GM19328 (cell line): ENCODE results near the gene HES7.

Experiments
- ATAC-seq: cut with Tn5 transposase; IDR thresholded peaks from one replicate; pipeline ENCODE4 v1.9.1; 2021; ENCODE audit warnings: mild to moderate bottlenecking, moderate library complexity; ENCODE audit not compliant: unreplicated experiment

The HES7 gene

DNA sequence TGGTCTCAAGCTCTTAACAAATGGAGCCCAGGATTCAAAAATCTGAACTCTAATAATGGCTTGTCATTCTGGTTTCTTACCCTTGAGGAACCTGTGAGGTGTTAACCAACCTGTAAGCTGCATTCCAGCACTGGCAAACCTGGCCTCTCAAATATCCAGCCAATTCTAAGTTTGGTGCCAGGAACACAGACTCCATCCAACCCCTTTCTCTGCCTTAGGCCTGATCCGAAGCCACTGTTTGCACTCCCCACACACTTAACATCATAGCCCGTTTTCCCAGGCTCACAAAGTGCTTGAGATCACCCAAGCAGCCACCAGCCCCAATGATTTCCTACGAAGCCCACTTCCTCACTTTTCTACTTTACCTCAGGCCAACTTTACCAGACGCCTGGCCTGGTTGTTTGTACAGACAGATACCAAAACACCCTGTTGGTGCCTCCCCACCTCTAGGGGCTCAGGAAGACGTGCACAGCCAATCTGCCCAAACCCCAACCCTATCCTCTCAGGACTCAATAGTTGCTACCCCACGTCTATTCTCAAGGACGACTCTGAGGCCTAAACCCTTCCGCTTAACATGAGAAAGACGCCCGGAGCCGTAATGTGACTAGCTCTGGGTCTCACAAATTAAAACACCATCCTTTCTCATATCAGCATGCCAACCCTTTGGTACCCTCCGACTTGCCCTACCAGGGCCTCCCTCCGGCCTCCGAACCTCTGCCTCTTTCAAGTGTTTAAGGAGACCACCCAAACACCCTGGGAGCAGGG, 31.5 kb upstream of the HES7 start:
- no peak for ATAC-seq

DNA sequence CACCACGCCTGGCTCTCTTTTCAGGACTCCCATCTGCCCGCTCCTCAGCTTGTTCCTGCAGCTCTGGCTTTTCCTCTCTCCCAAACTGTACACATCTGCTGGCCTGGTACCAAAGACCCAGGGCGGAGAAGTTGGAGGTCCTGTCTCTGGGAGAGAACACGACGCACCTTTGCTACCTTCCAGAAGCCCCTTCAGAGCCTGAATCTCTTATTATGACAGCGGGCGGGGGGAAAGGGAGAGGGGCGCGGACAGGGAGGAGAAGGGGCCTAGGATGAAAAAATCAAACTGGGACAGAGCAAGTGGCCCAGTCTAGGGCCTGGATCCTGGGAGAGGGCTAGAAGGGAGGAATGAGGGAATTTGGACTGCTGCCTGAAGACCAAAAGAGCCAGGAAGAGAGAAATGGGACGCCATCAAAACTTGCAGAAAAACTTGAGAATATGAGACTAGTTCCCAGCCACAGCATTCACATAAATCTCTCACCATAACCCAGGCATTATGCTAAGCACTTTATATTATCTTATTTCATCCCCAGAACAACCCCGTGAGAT, 30.8 kb upstream of the HES7 start:
- ATAC-seq: no peak

DNA sequence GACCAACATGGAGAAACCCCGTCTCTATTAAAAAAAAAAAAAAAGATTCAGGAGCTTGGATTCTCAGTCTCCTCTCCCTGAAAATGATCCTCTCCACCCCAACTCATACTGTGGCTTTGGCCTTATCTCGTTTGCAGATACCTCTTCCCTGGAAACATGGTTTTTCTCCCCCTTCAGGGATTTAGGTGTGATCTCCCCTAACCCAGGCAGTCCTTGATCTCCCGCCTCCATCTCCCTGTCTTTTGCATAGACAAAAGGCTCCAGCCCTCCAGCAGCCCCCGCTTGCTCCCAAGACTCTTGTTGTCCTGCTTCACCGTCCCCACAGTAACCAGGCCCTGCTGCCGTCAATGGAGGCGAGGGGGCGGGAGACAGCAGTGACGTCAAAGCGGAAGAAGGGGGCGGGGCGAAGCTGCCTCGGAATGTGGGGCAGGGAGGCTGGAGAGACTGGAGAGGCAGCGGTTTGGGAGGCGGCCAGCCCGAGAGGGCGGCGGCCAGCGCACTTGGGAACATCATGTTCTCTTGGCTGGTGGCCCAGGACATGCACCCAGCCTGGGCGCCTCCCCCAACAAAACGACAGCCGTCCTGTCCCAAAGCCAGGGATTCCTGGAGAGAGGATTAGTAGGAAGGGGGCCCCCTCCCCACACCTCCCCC, 30.2 kb upstream of the HES7 start:
- no peak for ATAC-seq

DNA sequence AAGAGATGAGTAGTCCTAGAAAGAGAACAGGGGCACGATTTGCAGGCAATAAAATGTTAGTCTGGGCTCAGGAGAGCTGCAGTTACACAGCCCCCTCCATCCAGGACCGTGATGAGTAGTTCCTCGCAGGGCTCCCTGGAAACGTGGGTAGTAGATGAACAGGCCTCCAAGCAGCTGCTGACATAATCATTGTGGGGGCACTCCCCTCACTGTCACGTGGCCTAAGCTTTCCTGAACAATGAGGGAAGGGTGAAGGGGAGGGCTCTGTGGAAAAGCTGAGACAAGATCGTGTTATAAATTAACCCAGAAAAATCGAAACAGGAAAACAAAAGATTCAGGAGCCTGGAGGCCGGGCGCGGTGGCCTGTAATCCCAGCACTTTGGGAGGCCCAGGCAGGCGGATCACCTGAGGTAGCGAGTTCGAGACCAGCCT, 29.6 kb upstream of the HES7 start:
- ATAC-seq: no peak

DNA sequence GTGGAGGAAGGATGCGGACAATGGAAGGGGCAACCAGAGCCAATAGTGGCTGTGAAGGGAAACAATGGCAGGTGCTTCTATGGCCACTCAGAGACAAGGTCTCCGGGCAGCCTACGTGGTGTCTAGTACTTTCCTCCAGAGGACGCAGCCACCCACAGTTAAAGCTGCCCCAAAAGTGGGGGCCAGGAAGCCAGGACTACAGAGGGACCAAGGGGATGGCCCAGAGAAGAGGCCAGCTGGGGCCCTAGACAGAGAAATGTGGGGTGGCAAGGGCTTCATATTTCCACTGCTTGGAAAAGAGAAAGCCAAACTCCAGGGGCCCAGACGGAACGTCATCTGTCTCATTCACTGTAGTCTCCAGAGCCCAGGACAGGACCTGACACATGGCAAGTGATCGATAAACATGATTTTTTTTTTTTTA, 29.1 kb upstream of the HES7 start:
- ATAC-seq: no peak

DNA sequence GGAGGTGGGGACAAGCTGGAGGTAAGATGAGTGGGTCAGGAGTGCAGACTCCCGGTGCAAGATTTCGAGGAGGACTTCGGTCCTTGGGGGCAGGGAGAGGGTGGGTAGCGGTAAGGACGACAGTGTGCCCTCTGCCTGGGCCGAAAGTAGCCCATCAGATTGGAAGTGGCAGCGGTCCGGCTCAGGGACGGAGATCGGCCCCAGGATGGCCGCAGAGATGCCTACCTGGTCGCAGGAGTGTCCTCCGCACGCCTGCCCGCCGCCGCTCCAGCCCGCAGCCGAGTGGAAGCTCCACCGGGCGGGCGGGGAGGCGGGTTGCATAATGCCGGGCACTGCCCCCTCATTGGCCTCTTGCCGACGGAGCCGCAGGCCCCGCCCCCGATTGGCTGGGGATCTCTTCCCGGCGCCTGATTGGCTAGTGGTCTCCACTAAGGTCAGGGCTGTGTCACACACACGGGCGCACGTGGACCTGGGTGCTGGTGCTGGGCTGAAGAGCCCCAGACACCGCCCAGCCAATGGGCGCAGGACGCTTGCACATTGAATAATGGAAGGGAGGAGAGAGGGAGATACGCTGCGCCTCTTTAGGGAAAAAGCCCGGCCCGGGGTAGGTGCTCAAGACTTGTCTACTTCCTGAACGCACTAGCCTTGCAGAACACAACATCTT, 28.3 kb upstream of the HES7 start, which contains the start of gene PER1:
Gene PER1 (minus strand): TSS at position 293 of the 664 bp plus-strand sequence. CDS start 1,698 bp downstream, outside the sequence.
- ATAC-seq: no peak

DNA sequence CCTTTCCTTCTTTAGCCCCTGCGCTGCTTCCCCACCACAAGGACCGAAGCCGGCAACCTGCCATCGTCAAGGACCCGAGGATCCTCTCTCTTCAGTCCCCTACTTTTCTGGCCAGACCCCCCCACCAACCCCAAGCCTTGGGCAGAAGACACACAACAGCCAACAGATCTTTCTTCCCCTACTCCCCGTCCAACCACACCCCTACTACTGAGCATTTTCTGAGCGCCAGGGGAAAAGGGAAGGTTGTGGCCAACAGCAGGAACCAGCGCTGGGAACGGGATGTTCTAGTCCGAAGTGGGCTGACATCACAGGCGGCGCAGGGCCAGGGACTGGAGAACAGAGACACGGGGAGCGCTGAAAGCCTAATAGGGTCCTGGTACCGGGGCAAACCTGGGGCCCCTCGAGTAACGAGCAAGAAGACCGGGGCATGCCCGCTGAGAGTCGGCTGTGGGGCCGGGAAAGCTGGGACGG, 27.8 kb upstream of the HES7 start:
- ATAC-seq: no peak

DNA sequence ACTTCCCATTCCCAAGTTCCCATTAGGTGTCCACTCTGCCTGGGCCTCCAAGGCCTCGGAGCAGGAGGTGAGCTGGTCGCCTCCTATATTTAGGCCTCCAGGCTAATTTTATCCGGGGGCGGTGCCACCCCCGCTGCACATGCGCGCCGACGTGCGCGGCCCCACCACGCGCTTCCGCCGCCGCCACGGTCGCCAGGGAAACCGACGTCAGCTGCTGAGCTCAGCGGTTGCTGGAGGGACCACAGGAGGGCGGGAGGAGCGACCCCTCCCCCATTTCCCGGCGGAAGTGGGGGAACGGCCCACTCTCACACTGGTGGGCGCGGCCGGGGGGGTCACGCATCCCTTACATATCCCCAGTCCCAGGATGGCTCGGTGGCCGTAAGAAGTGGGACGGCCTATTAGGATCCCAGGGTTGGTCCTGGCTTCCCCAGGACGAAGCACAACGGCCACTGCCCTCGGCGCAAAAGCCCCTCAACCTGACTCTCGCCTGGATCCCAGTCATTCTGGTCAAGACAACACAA, 27.3 kb upstream of the HES7 start:
- peak; percentile 61 for ATAC-seq

DNA sequence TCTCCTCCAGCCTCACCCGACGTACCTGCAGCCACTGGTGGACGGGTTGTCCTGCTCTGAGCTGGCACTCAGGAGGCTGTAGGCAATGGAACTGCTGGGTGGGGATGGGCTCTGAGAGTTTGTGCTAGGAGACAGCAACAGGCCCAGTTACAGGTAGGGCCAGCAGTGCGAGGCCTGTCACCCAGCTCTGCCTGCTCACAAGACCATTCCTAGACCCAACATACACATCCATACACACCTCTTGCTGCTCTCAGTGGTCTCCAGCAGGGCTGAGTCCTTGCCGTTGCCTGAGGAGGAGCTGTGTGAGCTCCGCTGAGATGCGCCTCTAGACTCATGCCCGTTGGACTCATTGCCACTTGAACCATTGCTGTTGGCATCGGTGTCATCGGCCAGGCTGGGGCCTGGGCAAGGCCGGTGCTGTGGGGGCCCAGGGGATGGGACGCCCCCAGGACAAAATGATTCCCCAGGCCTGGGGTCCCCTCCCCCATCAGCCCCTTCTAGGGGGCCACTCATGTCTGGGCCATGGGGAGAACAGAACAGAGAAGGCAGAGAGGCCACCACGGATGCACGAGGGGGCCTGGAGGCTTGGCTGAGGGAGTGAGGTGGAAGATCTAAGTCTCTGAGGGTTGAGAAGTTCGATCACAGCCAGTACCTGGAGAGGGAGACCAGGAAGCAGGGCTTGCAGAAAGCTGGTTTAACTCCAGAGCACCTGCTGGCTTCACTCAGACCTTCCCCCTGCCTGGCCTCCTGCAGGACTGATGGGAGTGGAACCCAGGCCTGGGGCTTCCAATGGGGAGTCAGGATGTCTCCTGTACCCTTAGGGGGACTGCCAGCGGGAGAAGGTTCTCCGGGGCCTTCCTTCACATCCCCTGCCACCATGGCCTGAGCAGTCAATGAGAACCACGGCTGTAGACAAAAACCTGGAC, 26.6 kb upstream of the HES7 start:
- no peak for ATAC-seq

DNA sequence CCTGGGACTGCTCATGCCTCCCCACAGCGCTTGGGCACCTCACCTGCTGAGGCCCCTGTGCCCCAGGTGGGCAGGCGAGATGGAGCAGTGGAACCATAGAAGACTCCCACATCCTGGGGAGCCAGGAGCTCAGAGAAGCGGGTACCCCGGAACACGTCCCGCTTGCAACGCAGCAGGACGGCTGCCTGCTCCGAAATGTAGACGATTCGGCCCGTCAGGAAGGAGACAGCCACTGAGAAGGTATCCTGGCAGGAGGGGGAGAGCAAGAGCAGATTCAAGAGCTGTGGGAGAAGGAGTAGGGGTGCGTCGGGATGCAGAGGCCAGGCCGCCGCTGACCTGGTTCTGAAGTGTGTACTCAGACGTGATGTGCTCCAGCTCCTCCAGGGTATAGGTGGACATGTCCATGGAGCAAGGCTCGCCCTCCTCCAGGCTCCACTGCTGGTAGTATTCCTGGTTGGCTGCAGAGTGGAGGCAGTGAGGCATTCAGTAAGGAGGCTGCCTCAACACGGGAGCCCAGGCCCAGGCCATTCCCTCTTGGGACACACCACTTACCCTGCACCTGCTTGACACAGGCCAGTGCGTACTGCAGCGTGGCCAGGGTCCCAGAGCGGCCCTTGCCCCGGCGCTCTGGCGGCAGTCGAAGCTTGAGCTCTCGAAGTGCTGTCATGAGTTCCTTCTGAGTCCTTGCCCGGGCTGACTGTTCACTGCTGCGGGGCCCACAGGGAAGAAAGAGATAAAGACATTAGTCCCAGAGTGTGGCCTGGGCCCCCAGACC, 25.7 kb upstream of the HES7 start:
- ATAC-seq: no peak

DNA sequence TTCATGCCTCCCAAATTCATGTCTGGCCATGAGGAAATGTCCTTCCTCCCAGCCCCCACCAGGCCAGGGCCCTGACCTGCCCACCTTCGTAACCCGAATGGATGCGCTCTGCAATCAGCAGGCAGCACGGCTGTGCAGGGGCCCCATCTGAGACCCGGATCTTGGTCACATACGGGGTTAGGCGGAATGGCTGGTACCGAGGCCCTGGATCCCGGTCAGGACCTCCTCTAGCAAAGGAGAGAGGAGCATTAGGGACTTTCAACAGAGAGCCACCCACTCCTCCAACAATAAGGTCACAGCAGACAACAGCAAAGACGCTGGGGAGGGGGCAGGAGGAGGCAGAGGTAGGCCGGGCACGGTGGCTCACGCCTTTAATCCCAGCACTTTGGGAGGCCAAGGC, 24.7 kb upstream of the HES7 start:
- ATAC-seq: no peak

DNA sequence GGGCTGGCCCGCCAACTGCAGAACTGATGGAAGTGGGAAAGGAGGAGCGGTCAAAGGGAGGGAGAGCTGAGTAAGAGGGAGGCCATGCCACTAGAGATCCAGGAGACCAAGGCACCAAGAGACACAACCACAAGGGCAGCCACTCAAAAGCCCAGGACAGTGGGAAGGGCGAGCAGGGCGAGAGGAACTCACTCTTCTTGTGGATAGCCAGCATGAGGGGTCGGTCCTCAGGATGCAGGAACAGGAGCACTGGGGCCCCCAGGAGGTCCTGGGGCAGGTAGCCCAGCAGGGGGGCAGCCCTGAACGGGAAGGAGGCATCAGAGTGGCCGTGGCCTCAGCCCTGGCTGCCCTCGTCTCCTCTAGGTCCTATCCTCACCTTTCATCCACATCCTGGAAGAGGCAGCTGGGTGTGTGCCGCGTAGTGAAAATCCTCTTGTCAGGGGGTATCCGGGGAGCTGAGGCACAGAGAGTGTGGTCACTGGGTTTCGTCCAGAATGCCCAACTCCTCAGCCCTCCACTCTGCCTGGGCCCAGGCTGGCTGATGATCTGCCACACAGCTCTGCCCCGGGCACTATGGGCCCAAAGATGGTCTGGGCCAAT, 24.0 kb upstream of the HES7 start:
- ATAC-seq: no peak

DNA sequence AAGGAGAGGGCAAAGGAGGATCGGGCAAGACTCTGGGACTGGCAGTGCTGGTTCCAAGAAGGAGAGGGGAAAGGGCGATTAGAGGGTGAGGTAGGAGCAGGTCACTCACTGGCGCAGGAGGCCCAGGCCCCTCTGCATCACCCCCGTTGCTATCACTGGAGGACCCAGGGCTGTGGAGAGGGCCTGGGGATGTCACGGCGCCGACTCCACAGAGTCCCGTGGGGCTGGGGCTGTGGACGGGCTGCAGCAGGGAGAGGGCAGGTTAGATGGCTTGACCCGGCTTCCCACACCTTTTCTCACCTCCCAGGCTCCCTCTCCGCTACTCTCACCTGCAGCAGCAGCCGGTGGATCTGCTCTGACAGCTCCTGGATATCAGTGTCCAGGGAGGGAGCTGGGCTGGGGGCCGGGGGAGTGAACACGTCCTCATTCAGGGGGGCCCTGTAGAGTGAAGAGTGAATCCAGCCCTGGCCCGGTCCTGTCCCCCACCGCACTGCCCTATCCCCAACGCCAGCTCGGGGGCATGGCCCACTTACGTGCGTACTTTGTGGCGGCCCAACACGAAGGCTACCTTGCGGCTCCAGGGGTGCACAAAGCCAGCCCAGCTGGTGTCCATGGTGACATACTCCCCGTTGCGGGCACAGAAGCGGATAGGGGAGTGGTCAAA, 23.4 kb upstream of the HES7 start:
- no peak for ATAC-seq

DNA sequence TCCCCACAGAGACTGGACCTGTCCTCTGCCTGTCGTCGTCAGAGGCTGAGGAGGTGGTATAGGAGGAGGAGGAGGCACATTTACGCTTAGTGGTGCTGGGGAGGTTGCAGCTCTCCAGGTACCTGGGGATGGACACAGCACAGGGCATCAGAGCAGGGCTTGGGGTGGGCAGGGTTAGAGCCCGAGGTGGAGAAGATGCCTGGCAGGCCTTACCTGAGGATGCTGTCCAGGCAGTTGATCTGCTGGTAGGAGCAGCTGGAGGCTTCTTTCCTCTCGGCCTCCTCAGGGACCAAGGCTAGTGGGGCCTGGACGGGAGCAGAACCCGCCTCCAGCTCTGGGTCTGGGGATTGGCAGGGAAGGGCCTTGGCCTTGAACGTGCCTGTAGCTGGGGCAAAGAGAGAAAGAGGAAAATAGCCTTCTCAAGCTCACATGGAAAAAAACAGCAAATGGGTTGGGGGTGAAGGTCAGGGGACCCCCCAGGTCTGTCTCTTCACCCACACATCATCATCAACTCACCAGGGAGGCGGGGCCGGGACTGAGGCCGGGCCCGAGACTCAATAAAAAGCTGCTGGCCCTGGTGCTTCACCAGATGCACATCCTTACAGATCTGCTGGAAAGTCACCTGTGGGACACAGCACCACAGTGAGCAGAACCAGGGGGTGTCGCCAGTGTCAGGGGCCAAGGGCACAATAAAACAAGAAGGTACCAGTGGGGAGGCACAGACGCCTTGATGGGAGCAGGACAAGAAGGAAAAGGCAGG, 22.7 kb upstream of the HES7 start:
- ATAC-seq: no peak

DNA sequence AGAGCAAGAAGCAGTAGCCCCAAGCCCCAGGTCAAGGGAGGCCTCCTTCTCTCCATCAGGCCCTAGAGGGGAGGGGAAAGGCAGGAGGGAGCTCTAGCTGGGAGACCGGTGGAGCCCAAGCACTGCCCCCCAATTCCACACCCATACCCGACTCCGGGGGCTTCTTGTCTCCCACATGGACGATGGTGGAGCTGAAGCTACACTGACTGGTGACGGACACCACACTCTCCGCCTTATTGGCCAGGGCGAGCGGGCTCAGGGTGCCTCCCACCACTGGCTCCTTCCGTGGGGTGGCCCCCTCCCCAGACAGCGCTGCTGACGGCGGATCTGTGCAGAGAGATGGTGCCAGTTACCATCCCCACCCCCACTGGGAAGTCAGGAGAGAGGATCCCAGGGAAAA, 21.9 kb upstream of the HES7 start:
- ATAC-seq: no peak

DNA sequence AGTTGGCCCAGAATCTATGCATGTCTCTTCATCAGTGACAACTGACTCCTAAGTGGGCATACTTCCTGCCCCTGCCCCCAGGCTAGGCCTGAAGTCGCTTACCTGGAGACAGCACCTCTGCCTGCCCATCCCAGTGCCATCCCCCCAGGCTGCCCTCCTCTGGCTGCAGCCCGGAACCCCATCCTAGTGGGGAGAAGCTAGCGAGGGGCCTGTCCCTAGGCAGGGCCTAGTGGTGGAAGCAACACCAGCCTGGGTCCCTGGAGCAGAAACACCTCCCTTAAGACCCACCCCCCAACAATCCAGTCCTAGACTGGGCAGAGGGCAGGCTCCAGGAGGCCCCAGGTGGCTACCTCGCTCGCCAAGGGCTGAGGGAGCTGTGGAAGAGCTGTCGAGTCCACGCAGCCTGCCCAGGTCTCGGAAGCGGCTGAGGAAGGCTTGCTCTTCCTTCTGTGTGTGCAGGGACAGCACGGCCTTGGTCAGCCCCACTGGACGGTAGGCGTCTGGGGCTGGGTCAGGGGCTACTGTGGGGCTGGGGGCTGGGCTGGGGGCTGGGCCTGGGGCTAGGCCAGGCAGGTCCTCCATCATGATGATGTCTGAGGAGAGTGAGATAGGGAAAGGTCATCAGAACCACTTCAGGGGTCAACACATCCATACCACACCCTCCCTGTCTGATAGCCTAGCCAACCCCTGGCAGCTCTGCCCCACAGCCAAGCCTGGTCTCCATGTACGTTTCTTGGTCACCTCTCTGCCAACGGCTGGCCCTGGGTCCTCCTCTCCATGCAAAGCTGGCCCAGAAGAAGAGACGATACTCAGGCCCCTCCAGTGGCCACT, 20.7 kb upstream of the HES7 start:
- no peak for ATAC-seq
